Stomach smooth muscle (tissue), 2 donors: Measurements from ENCODE around the gene CIAPIN1.

Experiments
- H3K27ac ChIP-seq: one replicate; pipeline ENCODE4 v1.7.0; 2013; ENCODE audit warnings: mild to moderate bottlenecking, low read length, inconsistent platforms
- H3K27me3 ChIP-seq, 2 donors: one replicate each; pipeline ENCODE4 v1.7.0; 2013; ENCODE audit warnings: low read length in 2 of 2; ENCODE audit not compliant: insufficient read depth in 2 of 2, control insufficient read depth in 1 of 2
- H3K36me3 ChIP-seq, 2 donors: one replicate each; pipeline ENCODE4 v1.7.0; 2013; ENCODE audit warnings: low read length in 2 of 2; ENCODE audit not compliant: control insufficient read depth in 2 of 2, insufficient read depth in 2 of 2
- H3K4me1 ChIP-seq: one replicate; pipeline ENCODE4 v1.7.0; 2013; ENCODE audit warnings: low read length; ENCODE audit not compliant: control insufficient read depth, insufficient read depth
- H3K4me3 ChIP-seq, 2 donors: one replicate each; pipeline ENCODE4 v1.7.0; 2013; ENCODE audit warnings: low read length in 2 of 2
- H3K9ac ChIP-seq, 2 donors: one replicate each; pipeline ENCODE4 v1.7.0; 2013; ENCODE audit warnings: low read length in 2 of 2, mild to moderate bottlenecking in 1 of 2
- H3K9me3 ChIP-seq, 2 donors: one replicate each; pipeline ENCODE4 v1.7.0; 2013; ENCODE audit warnings: low read length in 2 of 2; ENCODE audit not compliant: control insufficient read depth in 2 of 2
- donor health status: healthy.
- donor health status: Pancreatic carcinoma.

Gene CIAPIN1

DNA sequence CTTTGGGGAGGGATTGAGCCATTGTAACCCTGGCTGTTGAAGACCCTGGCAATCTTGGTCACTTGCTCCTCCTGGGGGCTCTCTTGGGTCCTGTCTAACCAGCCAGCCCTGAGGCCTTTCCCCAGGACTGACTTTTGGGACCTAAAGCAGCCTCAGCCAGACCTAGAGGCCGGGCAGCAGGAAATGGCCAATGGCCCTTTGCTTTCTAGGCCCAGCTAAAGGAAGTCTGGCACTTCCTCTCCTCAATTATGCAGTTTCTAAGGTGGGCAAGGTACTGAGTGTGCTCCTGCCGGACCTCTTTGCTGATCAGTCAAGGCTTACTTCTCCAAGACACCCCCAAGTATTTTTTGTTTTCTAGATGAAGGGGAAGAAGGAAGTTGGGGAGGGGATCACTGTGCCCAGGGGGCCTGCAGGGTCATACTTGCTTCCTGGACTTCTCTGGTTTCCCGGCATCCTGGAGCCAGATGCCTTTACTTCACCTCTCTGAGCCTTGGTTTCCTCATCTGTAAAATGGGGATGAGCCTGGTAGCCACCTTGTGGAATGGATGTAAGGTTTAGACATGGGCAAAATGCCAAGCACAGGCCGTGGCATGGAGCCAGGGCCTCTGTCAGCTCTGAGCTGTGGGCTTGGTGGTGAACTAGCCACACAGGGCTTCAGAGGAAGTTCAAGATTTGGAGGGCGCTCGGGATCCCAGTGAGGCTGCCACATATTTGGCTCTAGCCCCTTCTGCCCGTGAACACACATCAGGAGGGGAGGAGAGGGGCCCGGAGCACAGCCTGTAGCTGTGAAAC, 66.3 kb downstream of the CIAPIN1 start:
- no peak overlapping the region for H3K4me3 ChIP-seq
- no peaks in the 10 kb centered on the region for H3K9me3 ChIP-seq
- peaks cover 14% of the 10 kb centered on the region for H3K4me1 ChIP-seq
- H3K27ac ChIP-seq: no peak overlapping the region
- H3K9ac ChIP-seq: no peak overlapping the region
- H3K36me3 ChIP-seq: peaks cover 0 to 4% of the 10 kb centered on the region in 2 donors
- H3K27me3 ChIP-seq: no peaks in the 10 kb centered on the region

DNA sequence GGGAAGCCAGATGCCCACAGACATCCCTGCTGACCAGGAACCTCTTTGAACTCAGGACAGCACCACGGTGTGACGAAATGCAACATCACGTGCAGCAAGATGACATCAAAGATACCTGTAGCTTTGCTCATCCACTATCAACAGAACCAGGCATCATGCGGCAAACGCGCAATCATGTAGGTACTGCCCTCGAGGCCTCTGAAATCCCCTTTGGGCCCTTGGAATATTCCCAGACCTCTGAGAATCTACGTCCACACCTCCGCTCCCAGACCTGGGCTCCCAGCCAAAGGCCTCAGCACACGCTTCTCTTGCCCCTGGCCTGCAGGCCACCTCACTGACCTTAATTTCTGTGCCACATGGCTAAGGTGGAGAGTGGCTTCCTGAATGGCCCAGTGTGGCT, 67.6 kb downstream of the CIAPIN1 start:
- peaks cover 14% of the 10 kb centered on the region for H3K4me1 ChIP-seq
- no peaks in the 10 kb centered on the region for H3K9me3 ChIP-seq
- no peak overlapping the region for H3K27ac ChIP-seq
- H3K9ac ChIP-seq: no peak overlapping the region
- H3K36me3 ChIP-seq: peaks cover 0 to 4% of the 10 kb centered on the region in 2 donors
- H3K27me3 ChIP-seq: no peaks in the 10 kb centered on the region
- H3K4me3 ChIP-seq: no peak overlapping the region
